ENCODE data around the gene HOTAIR.

DNA sequence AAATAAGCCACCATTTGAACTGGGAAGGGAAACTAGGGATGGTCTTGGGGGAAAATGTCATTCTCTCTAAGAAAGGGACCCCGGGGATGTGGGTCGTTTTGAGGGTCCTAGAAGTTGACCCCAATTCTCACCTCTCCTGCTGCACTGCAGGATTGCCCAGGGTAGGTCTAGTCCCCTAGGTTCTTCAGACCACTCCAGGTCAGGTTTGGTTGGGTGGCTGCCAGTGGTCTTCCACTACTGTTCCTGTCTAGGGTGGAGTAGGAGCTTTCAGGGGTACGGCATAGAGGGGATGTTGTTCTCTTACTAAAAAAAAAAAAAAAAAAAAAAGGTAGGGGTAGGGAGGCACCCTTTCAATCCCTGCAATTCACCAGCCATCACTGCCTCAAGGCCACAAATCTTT lies 41.3 kb upstream of the HOTAIR start:
- TF ChIP-seq CTCF (IDR thresholded peaks at IDR 0.05; ENCODE audit: extremely low read depth in 1 of 2, insufficient read depth in 1 of 2, low read depth in 1 of 2, low read length in 2 of 2): no peak
- TF ChIP-seq FOS (IDR thresholded peaks at IDR 0.05; ENCODE audit: borderline replicate concordance, insufficient read depth, low read length): no peak
- no peak for TF ChIP-seq POLR2A (IDR thresholded peaks at IDR 0.05; ENCODE audit: low read depth, low read length)
- no peak for TF ChIP-seq POLR2AphosphoS5 (IDR thresholded peaks at IDR 0.05; ENCODE audit: insufficient read depth, low read depth, low read length)
